Erythroblast (primary cell): ENCODE results near the gene LIX1.

Source experiments
- DNase-seq, 2 experiments: peaks; one replicate each; lab custom pipeline; 2025; lab: John Stamatoyannopoulos, UW
- GATA1 ChIP-seq: IDR thresholded peaks from 2 replicates; pipeline ENCODE4 v1.6.1; 2011; ENCODE audit warnings: low read depth, mild to moderate bottlenecking, control low read depth, low read length, moderate library complexity
- POLR2A ChIP-seq: IDR thresholded peaks from 2 replicates; pipeline ENCODE4 v1.6.1; 2011; ENCODE audit warnings: mild to moderate bottlenecking, low read length

Gene LIX1

GRCh38 chr5:97105501-97106215 is 36.8 kb downstream of the LIX1 start:
- no peak for DNase-seq
- no peak for TF ChIP-seq POLR2A
- no peak for TF ChIP-seq GATA1

DNA sequence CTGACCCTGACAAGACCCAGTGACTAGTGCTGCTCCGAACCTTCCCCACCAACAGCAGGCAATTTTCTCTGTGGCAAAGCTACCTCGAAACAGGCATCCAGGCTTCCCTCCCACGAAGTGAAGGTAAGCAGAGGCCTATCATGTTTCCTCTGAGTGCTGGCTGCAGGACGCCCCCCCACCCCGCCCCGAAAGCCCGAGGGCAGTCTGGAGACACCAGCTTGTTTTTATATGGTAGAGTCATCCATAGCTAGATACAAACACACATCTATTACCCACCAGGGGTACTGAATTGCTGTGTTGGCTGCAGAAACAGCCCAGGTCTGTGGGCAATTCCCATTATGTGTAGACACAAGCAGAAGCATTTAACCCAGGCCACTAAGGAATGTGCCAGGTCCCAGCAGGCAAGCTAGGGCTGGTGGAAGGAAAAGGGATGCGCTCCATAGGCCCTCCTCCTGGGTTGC is 40.4 kb downstream of the LIX1 start:
- DNase-seq: no peak
- TF ChIP-seq GATA1 (no peak), POLR2A (no peak)

GRCh38 chr5:97101189-97101910 is 41.1 kb downstream of the LIX1 start:
- no peak for TF ChIP-seq POLR2A
- TF ChIP-seq GATA1: no peak
- DNase-seq: no peak

DNA sequence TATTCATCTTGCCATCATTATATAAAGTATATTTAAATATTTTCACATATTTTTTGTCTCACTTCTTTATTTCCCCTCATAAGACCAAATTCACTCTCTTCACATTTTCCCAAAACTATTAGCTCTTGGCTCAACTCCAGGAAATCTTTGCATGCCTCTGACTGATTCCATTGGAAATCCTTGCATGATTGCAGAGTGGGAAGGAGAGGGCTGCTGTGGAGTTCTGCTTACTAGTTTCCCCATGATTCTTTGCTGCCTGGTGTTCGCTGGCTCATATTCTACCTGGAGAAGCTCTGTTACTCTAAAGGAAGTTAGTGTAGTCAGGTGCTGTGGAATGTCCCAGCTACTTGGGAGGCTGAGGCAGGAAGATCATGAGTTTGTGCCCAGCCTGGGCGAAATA is 41.9 kb downstream of the LIX1 start:
- TF ChIP-seq GATA1 (no peak), POLR2A (no peak)
- no peak for DNase-seq

DNA sequence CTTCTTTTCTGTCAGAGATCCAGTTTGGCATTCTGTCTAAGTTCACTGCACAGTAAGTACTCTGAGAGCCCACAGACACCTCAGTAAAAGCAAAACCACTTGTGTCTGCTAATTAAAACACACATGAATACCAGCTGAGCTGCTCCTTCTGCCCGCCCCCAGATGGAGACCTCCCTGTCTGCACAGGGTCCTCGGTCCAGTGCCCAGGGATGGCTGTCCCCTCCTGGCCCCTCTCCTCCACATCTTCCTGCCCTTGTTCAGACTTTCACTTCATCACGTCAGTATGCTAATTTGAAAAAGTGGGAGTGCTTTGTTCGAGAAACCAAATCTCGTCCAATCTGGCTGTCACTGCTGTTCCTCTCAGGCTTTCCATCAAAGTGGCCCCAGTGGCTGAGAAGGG is 43.5 kb downstream of the LIX1 start:
- TF ChIP-seq GATA1 (no peak), POLR2A (no peak)
- no peak for DNase-seq

DNA sequence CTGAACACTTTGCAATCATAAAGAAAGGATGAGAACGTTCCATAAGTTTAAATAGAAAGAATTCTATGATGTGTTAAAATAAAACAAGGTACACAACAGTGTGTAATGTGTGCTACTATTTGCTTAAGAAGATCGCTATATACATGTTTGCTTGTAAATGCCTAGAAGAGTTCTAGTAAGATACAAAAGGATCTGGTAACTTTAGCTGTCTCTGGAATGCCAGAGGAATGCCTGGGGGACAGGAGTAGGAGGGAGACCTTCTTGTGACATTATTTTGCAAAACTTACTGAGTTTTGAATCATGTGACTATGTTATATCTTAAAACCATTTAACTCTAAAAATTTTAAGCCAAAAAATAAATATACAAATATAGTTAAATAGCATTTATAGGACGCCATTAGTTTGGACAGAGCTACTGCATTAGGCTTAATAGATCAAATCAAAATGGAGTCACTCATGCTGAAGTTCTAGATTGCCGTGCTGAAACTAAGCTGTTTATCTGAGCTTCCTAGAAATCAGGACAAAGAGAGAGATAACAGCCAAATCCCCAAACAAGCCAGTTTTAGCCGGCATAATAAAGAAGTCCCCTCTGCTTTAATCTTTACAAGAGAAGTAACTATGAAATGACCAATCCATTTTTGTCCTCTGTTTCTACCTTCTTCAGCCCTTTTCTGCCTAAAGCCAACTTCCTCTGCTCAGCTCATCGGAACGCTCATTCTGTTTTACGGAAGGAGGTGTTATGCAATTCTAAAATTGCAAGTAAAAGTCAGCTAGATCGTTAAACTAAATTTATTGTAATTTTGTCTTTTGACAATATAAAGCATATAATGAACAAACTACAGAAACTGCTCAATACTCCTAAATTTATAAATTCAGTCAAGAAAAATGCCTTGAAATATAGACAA is 44.8 kb downstream of the LIX1 start:
- TF ChIP-seq GATA1 (no peak), POLR2A (no peak)
- DNase-seq: no peak

GRCh38 chr5:97096846-97097245 is 45.6 kb downstream of the LIX1 start:
- no peak for DNase-seq
- TF ChIP-seq POLR2A (no peak), GATA1 (no peak)

GRCh38 chr5:97096191-97096590 is 46.2 kb downstream of the LIX1 start:
- TF ChIP-seq POLR2A: no peak
- DNase-seq: no peak

- TF ChIP-seq POLR2A (no peak), GATA1 (no peak)
- DNase-seq: no peak
These were observed 47.1 kb downstream of the LIX1 start for GRCh38 chr5:97095318-97095732.

DNA sequence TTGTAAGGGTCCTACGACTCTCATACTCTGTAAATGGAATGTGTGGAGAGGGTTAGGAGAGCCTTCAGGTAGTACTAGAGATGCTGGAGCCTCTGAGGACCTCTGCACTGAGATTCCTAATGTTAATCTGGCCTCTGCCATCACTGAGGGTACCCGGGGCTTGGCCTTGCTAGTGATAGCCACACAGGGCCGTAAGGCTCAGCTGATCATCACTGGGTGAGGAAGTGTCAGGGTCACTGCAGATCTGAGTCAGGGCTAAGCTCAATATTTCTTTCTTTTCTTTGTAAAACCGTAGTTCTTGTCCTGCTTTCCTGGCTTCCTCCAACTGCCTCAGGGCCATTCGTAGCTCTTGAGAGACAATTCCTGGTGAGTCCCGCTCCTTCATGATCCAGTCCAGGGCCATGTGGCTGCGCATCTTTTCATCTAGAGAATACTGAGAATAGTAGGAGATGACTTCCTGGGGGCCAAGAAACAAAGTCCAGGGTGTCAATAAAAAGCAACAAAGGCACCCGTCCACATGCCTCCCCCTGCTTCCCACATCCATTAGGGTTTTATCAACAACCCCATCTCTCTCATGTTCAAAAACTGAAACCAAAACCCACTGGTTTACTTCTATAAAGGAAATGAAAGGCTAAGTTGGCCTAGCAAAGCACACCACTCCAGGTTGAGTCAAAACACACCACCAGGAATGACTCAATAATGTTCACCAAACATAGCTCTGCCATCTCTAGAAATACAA is 47.7 kb downstream of the LIX1 start:
- DNase-seq: no peak
- TF ChIP-seq GATA1: no peak
- TF ChIP-seq POLR2A: no peak

- no peak for DNase-seq
- TF ChIP-seq POLR2A (no peak), GATA1 (no peak)
These were observed 49.2 kb downstream of the LIX1 start for GRCh38 chr5:97093193-97093592.

DNA sequence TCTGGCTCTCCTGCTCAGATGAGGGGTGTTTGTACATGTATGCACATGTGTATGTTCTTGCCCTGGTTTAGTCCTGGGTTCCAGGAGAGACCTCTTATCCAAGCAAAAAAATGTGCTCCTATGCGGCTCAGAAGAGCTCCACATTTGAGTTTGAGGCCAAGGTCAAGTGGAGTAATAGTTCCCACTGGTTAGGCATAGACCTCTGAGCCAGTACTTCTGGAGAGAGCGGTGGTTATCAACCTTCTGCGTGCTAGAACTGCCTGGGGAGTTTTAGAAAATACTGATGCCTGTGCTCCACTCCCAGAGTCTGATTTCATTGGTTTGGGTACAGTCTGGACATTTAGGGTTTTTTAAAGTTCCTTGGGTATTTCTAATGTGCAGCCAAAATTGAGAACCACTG is 51.5 kb downstream of the LIX1 start:
- no peak for TF ChIP-seq POLR2A
- no peak for TF ChIP-seq GATA1
- no peak for DNase-seq
